Measurements from ENCODE around the gene TEX26.

GRCh38 chr13:30976025-30976424 lies 43.6 kb downstream of the TEX26 start:
- TF ChIP-seq EZH2 (IDR thresholded peaks at IDR 0.05) (no peak), POLR2AphosphoS5 (IDR thresholded peaks at IDR 0.05; ENCODE audit: borderline replicate concordance, low read depth, low read length) (no peak)
